GM18870 (cell line): ENCODE results near the gene ARL5C.

Source experiments
- ATAC-seq: cut with Tn5 transposase; IDR thresholded peaks from one replicate; pipeline ENCODE4 v1.9.1; 2021; ENCODE audit warnings: moderate library complexity; ENCODE audit not compliant: unreplicated experiment

The ARL5C gene, protein sequence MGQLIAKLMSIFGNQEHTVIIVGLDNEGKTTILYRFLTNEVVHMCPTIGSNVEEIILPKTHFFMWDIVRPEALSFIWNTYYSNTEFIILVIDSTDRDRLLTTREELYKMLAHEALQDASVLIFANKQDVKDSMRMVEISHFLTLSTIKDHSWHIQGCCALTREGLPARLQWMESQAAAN

DNA sequence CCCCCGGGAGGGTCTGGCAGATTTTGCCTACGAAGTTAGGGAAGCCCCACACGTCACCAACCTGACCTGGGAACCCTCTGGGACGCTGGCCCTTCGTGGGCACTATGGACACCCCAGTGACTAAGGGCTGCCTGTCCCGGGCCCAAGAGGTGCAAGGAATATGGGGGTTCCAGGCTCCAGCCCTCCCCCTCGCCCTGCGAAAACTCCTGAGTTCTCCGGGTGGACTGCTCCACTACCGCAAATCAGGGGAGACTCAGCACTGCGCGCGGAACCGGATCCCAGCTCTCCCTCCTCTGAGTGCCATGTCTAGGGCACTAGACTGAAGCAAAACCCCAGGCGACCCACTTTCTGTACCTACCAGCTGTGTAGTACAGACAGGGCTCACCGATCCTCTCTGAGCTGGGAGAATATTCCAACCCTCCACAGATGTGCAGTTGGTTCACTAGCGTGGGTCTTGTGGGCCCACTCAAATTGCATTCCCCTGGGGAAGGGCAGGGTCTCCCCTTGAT is at the start of gene ARL5C:
Gene ARL5C, minus strand, starts transcription at position 321 of the 509 bp plus-strand sequence. CDS start 401 bp downstream, outside the sequence.
- ATAC-seq = no peak

- ATAC-seq = no peak
Observed at GRCh38 chr17:39213852-39214251, 47.9 kb upstream of the ARL5C start.

- no peak for ATAC-seq
Observed at GRCh38 chr17:39212841-39213480, 47.0 kb upstream of the ARL5C start.

DNA sequence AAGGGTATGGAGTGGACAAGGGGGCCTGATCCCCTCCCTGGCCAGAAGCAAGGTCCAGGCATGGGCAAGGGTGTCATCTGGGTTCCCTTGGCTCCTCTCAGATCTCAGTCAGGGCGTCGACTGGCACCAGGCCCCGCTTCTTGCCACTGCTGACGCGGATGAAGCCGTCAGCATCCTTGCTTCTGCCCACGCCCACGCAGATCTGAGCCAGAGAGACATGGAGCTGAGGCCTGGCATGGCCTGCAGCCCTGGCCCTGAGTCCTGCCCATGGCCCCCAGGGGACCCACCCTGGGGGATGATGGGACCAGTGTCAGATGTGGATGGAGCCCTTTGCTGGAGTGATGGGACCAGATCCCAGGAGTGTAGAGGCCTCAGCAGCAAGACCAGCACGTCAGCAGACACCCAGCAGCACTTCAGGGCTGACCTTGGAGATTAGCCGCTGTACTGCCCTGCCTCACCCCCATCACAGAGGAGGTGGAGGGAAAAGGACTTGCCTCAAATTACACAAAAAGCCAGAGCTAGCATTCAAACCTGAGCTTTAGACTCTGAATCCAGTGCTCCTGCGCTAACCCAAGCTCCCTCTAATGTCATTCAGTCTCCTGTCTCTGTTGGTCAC is 46.3 kb upstream of the ARL5C start:
- no peak for ATAC-seq

GRCh38 chr17:39210093-39210434 is 44.1 kb upstream of the ARL5C start:
- ATAC-seq = no peak

DNA sequence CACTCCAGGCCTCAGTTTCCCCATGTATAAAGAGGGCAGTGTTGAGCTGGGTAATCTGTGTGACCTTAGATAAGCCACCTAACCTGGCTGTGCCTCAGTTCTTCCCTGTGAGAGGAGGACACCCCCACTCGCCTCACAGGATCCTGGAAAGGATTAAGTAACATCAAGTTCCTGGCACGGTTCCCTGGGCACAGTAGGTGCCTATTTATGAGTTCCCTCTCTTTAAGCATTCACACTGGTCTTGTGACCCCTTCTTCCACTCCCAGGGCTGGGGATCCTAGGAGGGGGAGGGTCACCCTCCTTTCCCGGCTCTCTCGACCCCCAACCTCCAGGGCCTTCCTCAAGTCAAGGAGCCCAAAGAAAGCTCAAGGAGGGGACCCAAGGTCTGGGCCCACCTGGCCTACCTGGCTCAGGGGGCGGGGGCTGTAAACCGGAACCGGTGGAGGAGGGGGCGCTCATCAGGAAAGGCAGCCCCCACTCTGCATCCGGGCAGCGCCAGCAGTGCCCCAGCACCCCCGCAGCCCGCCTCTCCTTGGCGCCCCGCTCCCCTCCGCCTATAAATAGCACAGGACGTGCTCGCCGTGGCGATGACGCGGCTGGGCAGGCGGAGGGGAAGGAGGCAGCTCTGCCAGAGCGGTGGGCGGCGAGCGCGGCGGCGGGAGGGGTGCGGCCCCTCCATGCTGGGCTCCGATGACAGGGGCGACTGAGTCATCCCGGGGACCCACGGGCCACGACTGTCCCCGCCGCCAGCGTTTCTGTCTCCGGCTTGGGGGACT is 43.5 kb upstream of the ARL5C start:
- no peak for ATAC-seq

DNA sequence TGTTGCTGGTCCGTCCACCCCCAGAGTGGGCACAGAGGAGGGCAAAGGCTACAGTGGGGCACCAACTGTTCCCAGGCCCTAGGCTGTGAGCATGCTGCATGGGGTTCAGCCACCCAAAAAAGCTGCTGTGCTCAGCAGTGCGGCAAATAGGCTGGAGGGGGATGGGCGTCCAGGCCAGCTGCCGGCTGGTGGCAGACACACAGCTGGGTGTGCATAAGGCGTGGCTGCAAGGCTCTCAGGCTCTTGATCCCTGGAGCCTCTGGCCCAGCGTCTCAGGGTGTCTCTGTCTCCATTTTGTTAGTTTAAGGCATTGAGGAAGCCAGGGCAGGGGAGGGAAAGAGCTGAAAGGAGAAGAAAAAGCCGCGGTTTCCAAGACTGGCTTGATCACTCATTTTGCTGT is 42.9 kb upstream of the ARL5C start:
- ATAC-seq = no peak

- ATAC-seq = no peak
Observed at GRCh38 chr17:39208136-39208535, 42.2 kb upstream of the ARL5C start.

- no peak for ATAC-seq
Observed at GRCh38 chr17:39205112-39205526, 39.2 kb upstream of the ARL5C start.

- ATAC-seq = no peak
Observed at GRCh38 chr17:39204245-39204644, 38.3 kb upstream of the ARL5C start.

GRCh38 chr17:39200957-39201510 is 35.1 kb upstream of the ARL5C start:
- no peak for ATAC-seq

GRCh38 chr17:39200070-39200879 is 34.3 kb upstream of the ARL5C start, which contains the start of gene RPL19:
Gene RPL19, plus strand, starts transcription at chr17:39200283. Its CDS starts 62 bp downstream, at chr17:39200345.
- peak; percentile 30 for ATAC-seq

GRCh38 chr17:39199820-39200069 is 33.8 kb upstream of the ARL5C start:
- ATAC-seq = peak; percentile 77

- ATAC-seq = no peak
Observed at GRCh38 chr17:39198186-39198566, 32.2 kb upstream of the ARL5C start.

- no peak for ATAC-seq
Observed at GRCh38 chr17:39197380-39198185, 31.6 kb upstream of the ARL5C start, which contains the start of gene CACNB1. Gene CACNB1, minus strand, starts transcription at chr17:39197669. Its CDS starts 174 bp downstream, at chr17:39197495.

DNA sequence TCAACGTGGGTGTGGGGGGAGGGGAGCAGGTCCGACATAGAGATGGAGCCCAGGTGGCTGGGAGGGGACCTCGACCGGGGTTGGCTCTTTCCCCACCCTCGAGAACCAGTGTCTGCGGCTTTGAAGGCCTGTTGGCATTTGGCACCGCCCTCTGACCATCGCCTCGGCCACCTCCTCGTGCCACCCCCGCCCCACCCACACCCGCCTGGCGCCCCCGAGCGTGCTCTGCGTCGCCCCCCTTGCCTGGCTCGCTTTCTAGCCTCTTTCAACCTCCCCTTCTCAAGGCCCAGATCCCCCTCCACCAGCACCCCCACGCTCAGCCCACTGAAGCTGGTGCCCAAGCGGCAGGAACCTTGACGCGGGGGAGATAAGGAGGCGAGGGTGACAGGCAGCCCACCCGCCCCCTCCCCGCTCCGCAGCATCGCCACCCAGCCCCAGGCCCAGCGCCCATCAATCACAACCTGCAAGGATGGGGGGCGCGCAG is 30.9 kb upstream of the ARL5C start:
- no peak for ATAC-seq

DNA sequence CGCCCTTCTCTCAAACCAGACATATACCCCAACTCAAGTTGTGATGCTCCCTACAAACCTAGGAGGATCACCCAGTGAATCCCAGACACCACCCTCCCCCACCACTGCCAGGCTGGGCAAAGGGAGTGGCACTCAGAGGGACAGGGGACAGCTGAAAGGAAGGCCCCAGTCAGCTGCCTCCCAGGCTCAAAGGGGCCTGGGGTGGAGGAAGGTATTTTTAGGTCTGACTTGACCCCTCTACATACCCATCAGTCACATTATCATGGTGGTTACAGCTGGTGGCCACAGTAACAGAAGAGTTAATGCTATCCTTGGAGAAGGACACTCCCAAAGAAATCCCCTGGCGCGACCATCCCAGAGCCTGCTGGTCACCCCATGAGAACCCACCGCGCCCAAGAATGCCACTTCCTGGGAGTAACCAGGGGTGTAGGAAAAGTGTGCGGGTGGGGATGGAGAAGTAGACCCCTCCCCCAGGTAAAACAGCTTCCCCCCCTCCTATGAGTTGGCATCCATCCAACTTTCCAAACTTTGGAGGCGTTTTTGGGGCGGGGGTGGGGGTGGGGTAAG is 30.4 kb upstream of the ARL5C start:
- ATAC-seq = no peak

DNA sequence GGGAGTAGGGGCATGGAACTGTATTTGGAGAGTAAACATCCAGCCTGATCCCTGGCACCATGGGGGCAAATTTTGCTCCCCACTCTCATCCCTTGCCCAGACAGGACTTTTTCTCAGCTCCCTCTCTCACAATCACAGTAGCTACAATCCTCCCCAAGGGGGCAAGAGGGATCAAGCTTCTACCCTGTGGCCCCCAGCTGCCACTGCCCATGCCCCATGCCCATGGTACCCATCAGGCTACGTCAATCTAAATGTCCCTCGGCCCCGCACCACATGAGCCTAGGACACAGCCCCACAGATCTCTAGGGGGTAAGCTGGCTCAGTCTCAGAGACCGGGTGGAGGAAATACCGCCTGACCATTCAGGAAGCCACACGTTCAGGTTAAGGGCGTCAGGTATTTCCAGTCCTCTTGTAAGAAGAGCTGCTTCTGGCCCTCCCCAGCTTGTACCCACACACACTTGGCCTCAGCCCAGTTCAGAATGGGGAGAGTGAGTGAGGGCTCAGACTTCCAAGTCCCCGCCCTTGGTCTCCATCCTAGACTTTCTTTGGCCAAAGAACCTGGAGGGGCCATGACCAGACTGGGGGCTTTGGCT is 29.7 kb upstream of the ARL5C start:
- no peak for ATAC-seq
